Measurements from ENCODE around the gene SMARCB1. TPM values are rescaled to one million over a fixed set of nuclear protein-coding genes. Genes with fewer than 3 reads are reported as not detected.

SMARCB1 gene
- 100 to 1,000 TPM; 142 to 157 (median 143) TPM for polyA plus RNA-seq (ENCODE audit: insufficient read depth in 1 of 5, insufficient read length in 5 of 5, low replicate concordance in 1 of 5)
- long read RNA-seq, donor 1, full-length matches to known transcripts = 86 of 97 reads
- long read RNA-seq, donor 1, partial matches to known transcripts = 11 of 97 reads
- long read RNA-seq, donor 1, other reads (novel, unspliced or antisense) = 0 of 97 reads
- long read RNA-seq, donor 2, full-length matches to known transcripts = 67 of 73 reads
- long read RNA-seq, donor 2, partial matches to known transcripts = 6 of 73 reads
- long read RNA-seq, donor 2, other reads (novel, unspliced or antisense) = 0 of 73 reads
- long read RNA-seq, donor 3, full-length matches to known transcripts = 69 of 89 reads
- long read RNA-seq, donor 3, partial matches to known transcripts = 20 of 89 reads
- long read RNA-seq, donor 3, other reads (novel, unspliced or antisense) = 0 of 89 reads
- long read RNA-seq, donor 4, full-length matches to known transcripts = 46 of 66 reads
- long read RNA-seq, donor 4, partial matches to known transcripts = 20 of 66 reads
- long read RNA-seq, donor 4, other reads (novel, unspliced or antisense) = 0 of 66 reads
- long read RNA-seq, donor 5, full-length matches to known transcripts = 81 of 99 reads
- long read RNA-seq, donor 5, partial matches to known transcripts = 18 of 99 reads
- long read RNA-seq, donor 5, other reads (novel, unspliced or antisense) = 0 of 99 reads
- long read RNA-seq, donor 6, full-length matches to known transcripts = 83 of 83 reads
- long read RNA-seq, donor 6, partial matches to known transcripts = 0 of 83 reads
- long read RNA-seq, donor 6, other reads (novel, unspliced or antisense) = 0 of 83 reads
- long read RNA-seq, donor 7, full-length matches to known transcripts = 68 of 68 reads
- long read RNA-seq, donor 7, partial matches to known transcripts = 0 of 68 reads
- long read RNA-seq, donor 7, other reads (novel, unspliced or antisense) = 0 of 68 reads
- long read RNA-seq, donor 8, full-length matches to known transcripts = 27 of 40 reads
- long read RNA-seq, donor 8, partial matches to known transcripts = 13 of 40 reads
- long read RNA-seq, donor 8, other reads (novel, unspliced or antisense) = 0 of 40 reads

GRCh38 chr22:23786752-23787599, at the start of gene SMARCB1:
Gene SMARCB1 (plus strand): TSS chr22:23786966. CDS start chr22:23787170, 204 bp downstream.
- DNase-seq = peak; percentile 91 to 92

DNA sequence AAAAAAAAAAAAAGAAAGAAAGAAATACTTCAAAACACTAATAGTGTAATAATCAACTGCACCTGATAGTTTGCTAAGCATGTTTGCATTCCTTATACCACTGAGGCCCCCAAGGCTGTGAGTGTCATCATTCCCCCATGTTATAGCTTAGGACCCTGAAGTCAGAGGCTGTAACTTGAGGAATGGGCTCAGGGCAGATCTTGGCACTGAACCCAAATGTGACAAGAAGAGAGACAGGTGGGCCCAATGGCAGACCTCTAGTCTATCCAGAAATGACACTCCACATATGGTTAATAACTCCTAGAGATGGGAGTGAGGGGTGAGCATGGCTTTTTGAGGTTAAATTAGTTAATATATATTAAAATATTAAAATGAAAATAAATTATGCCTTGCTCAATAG, 49.1 kb upstream of the SMARCB1 start:
- DNase-seq = no peak

DNA sequence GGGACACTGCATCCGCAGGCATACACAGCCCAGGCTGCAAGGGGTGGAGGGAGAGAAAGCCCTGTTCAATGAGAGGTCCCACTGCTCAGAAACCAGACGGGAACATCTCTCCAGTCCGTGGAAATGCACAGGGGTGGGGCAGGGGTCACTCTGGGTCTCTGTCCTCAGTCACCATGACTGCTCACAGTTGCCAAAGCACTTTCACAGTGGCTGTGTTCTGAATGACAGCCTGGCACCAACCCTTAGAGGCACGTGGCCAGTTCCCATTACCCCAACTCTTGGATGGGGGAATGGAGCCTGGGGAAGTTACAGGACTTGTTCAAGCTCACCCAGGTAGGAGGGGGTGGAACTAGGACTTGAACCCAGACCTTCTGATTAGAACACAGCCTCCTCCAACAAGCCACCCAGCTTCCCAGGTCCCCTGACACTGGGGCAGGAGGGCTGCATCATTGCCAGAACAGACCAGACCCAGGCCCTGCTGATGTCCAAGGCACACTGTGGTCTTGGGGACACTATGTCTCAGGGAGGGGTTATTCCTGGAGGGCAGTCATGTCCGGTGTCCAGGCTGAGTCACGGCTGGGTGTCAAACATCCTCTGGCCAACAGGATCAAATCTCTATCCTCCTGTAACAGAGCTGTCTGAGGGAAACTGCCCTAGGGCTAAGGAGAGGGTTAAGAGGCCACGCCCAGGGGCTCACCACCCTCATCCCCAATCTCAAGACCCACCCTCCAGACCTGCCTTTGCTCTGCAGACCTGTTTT, 44.1 kb upstream of the SMARCB1 start:
- DNase-seq = no peak

GRCh38 chr22:23743303-23743705, 43.5 kb upstream of the SMARCB1 start:
- DNase-seq = no peak

DNA sequence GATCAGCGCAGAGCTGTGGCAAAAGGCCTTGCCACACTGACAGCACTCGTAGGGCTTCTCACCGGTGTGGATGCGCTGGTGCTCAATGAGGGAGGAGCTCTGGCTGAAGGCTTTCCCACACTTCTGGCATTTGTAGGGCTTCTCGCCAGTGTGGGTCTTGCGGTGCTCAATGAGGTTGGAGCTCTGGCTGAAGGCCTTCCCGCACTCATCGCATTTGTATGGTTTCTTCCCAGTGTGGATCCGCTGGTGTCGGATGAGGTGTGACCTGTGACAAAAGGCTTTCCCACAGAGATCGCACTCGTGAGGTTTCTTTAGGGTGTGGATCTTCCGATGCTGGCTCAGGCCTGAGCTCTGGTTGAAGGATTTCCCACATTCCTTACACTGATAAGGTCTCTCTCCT, 42.8 kb upstream of the SMARCB1 start:
- DNase-seq = no peak

DNA sequence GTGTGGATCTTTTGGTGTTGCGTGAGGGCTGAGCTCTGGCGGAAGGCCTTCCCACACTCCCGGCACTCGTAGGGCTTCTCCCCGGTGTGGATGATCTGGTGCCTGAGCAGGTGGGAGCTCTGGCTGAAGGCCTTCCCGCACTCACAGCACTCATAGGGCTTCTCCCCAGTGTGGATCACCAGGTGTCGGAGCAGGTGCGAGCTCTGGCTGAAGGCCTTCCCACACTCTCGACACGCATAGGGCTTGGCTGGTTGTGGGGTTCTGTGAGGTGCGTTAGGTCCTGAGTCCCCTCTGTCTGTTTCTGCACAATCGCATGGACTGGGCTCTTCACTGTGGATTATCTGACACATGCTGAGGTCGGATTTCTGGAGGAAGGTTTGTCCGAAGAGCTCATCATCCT, 42.3 kb upstream of the SMARCB1 start:
- no peak for DNase-seq

- no peak for DNase-seq
These were observed 41.0 kb upstream of the SMARCB1 start for GRCh38 chr22:23745791-23746190.

DNA sequence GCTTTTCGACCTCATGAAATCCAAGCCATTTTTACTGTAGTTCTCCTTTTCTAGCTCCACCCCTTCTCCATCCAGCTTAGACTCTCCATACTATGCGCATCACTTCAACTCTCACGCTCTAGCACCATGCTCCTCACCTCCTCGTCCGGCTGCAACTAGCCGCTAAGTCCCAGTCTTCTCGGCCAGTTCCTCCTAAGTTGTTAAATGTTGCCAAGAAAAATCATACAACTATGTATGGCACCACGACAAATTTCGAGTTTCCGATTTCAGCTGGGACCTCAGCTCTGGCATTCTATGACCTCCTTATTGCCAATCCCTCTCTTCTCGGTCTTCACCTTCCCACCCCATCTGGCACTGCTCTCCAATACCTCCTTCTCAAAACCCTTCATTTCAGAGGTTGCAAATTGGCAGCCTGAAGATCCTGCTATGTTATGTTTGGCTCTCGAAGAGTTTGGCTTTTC, 36.9 kb upstream of the SMARCB1 start:
- no peak for DNase-seq

DNA sequence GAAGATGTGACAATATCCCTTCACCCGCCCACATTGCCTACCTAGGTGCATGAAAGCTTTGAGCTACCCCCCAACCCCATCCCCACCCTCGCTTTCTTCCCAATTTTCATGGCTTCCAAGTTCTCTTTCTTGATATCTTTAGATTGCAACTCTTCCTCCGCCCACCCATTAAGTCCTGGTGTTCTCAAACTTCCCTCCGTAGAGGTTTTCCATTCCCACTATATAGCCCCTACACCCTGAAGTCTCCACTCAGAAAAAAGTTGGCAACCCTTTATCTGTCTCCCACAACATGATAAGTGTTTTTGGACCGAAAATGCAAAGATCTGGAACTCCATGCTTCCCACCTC, 36.4 kb upstream of the SMARCB1 start:
- DNase-seq = no peak

- DNase-seq = peak; percentile 83 to 87
These were observed 35.9 kb upstream of the SMARCB1 start, which contains the start of gene ZNF70 for GRCh38 chr22:23750714-23751440. Gene ZNF70 (minus strand): TSS chr22:23751112. CDS start chr22:23745140, 5,972 bp downstream.

GRCh38 chr22:23751441-23751996, 35.2 kb upstream of the SMARCB1 start:
- no peak for DNase-seq

GRCh38 chr22:23752090-23752691, 34.6 kb upstream of the SMARCB1 start:
- no peak for DNase-seq

GRCh38 chr22:23752750-23753149, 34.0 kb upstream of the SMARCB1 start:
- no peak for DNase-seq

- no peak for DNase-seq
These were observed 33.4 kb upstream of the SMARCB1 start for GRCh38 chr22:23753385-23753784.

DNA sequence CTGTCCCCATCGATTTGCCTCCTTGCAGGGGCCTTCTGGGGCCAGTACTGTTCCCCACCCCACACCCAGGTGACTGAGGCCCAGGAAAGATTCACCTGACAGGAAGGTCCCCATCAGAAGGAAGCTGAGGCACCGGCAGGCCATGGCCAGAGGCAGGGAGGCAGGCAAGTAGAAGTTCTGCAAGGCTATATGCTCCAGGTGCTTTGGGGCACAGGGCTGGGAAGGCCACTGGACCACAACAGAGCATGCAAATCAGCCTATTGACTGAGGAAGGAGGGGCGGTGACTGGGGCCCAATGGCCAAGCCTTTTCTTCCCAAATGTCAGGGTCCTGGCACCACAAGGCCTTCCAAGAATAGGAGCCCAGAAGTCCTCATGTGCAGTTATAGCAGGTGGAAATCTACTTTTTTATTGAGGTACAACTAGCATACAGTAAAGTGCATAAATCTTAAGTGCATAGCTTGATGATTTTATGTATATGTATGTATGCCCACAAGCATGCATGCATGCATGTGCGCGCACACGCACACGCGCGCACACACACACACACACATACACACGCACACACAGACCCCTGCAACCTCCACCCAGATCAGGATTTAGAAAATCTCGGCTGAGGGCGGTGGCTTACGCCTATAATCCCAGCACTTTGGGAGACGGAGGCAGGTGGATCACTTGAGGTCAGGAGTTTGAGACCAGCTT, 32.4 kb upstream of the SMARCB1 start, which contains the start of gene VPREB3:
VPREB3 (minus strand) TSS at position 206 of the 700 bp plus-strand sequence; CDS start at position 144, 62 bp downstream.
- DNase-seq = no peak

- DNase-seq = no peak
These were observed 31.7 kb upstream of the SMARCB1 start for GRCh38 chr22:23754980-23755636.

DNA sequence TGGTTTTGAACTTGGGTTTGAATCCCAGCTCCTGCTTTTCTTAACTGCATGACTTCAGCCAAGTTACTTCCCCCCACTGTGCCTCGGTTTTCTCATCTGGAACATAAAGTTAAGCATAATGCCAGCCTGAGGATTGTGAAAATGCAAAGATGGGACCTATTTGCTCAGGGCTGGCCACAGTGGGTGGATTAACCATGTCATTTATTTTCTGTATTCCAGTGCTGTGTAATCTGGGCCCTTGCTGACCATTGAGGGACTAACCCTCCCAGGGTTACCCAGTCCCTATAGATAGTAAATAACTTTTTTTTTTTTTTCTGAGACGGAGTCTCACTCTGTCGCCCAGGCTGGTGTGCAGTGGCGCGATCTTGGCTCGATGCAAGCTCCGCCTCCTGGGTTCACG, 31.1 kb upstream of the SMARCB1 start:
- DNase-seq = no peak

DNA sequence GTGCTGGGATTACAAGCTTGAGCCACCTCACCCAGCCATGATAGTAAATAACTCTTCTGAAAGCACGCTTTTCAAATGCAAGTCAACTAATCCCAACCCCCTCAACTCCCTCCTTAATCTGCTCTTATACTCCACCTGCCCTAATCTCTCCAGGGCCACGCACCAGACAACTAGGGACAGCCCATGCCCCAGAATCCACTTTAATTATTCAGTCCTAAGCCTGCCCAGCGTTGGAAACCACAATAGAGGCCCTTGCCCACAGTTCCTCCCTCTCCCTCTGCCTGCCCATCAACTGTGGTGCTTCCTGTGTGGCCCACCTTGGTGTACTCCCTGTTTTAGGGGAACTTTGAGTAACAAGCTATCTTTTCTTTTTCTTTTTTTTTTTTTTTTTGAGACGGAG, 29.9 kb upstream of the SMARCB1 start:
- no peak for DNase-seq
